GM10266 (cell line): ENCODE data around the gene EDEM3.
A peak's percentile ranks its signal among the peaks of the same experiment; 100 is the strongest.

Source experiments
- DNase-seq: peaks from one replicate; pipeline ENCODE4 v3.0.0; 2012; ENCODE audit errors: extremely low spot score
- TF ChIP-seq, protein P1 (sequence below): IDR thresholded peaks from 2 replicates; pipeline ENCODE4 v1.5.1; 2012; ENCODE audit warnings: mild to moderate bottlenecking, low read depth; ENCODE audit not compliant: control insufficient read depth, insufficient read depth; ENCODE audit errors: missing control alignments

The EDEM3 gene

GRCh38 chr1:184754476-184755225 lies at the start of gene EDEM3:
EDEM3 (minus strand) TSS chr1:184754858; CDS start chr1:184754646, 212 bp downstream.
- TF ChIP-seq, protein P1, sequence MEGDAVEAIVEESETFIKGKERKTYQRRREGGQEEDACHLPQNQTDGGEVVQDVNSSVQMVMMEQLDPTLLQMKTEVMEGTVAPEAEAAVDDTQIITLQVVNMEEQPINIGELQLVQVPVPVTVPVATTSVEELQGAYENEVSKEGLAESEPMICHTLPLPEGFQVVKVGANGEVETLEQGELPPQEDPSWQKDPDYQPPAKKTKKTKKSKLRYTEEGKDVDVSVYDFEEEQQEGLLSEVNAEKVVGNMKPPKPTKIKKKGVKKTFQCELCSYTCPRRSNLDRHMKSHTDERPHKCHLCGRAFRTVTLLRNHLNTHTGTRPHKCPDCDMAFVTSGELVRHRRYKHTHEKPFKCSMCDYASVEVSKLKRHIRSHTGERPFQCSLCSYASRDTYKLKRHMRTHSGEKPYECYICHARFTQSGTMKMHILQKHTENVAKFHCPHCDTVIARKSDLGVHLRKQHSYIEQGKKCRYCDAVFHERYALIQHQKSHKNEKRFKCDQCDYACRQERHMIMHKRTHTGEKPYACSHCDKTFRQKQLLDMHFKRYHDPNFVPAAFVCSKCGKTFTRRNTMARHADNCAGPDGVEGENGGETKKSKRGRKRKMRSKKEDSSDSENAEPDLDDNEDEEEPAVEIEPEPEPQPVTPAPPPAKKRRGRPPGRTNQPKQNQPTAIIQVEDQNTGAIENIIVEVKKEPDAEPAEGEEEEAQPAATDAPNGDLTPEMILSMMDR: no peak
- peak; percentile 95 for DNase-seq

DNA sequence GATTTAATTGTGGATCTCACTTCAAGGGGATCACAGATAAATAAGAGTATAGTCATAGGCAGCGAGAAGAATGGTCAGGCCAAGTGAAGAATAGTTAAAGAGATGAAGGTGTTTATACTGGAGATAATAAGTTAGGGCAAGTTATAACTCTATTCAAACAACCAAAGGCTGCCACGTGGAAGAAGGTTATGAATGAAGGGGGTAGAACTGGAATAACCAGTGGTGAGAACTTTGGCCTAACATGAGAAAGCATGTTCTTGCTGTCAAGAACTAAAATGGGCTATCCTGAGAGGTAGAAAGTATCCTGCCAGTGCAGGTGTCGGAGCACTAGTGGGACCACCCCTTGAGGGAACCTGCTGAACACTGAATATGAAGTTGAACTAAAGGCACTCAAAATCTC lies 49.6 kb upstream of the EDEM3 start:
- TF ChIP-seq, protein P1: no peak
- DNase-seq: no peak

DNA sequence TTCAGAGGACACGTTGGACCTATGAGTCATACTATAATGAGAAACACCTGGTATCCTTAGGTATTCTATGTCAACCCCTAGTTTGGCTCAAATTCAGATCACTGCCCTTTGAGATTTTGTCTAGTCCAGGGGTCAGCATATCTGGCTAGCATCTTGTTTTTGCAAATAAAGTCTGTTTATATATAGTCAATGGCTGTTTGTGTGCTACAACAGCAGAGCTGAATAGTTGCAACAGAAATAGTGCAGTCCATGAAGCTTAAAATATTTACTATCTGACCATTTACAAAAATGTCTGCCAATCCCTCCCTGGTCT lies 48.5 kb upstream of the EDEM3 start:
- TF ChIP-seq, protein P1: no peak
- DNase-seq: no peak

DNA sequence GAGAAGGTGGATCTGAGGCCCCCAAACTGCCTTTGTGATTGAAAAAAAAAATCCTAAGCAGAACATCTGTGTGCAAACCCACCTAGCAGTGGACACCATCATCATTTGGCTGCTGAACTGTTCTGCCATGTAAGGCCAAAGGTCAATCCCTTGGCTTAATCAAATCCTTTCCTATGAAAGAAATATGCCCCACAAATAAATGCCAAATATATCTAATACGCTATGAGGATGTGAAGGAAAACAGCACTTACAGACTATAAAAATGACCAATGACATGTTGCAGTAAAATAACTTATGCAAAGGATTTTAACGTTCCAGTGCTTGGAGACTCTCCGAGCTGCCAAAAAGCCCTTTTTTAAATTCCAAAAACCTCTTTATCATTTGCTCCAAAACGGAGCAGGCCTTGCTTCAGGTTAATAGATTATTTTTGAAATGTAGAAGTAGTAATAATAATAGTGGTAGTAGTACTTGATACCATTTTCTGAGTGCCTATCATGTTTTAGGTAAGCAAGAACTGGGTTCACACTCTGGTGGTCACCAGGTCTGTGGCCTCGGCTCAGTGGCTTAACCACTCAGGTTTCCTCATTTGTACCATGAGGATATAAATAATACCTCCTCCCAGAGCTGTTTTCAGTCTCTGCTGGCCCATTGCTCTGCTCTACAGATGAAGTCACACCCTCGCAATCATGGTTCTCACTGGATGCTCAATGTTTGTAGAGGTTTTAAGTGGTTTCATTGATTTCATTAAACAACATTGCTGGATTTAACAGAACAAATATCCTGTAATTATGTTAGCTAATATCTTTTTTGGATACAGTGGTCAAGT lies 47.9 kb upstream of the EDEM3 start:
- DNase-seq: no peak
- TF ChIP-seq, protein P1: no peak

DNA sequence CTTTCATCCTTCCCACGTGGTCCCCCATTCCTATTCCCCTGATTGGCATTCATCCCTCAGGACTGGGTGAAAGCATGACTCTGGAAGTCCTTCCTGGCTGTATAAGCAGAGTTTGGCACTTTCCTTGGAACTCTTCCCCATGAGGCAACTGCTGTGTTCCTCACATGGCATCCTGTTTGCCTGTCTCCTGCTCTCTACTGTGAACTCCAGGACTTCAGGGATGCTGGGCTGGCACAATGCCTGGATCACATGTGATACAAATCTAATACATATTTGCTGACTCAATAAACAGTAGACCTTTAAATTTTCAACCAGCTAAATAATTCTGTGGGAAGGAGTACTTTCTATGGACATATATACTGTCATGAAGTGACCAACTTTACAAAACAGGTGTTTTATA lies 46.8 kb upstream of the EDEM3 start:
- DNase-seq: no peak
- TF ChIP-seq, protein P1: no peak

- TF ChIP-seq, protein P1: no peak
- no peak for DNase-seq
These were observed 46.2 kb upstream of the EDEM3 start for GRCh38 chr1:184800876-184801275.

DNA sequence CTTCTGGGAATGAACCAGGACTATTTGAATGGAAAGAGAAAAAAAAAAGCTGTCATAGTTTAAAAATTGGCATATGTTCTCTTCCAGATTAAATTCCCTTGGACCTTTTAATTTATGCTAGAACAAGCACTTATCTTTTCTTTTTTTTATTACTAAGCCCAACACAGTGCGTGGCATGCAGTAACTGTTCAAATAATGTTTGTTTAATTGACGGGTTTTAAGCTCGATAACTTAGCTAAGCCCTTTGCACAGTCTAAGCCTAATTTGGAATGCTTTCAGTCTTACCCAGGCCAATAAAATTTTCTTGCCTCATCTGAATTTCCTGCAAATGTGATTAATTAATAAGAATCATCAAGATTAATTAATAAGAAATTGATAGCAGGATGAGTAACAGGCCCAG lies 39.3 kb upstream of the EDEM3 start:
- TF ChIP-seq, protein P1: no peak
- no peak for DNase-seq
